ENCODE results near the gene ANKRD11.
"Not testable (repeated sequence)": the region's sequence is repeated elsewhere in the genome, so short reads cannot be mapped to it uniquely, and the experiment has no call there.

ANKRD11 gene

GRCh38 chr16:89450537-89450936 lies 39.8 kb downstream of the ANKRD11 start:
- DNase-seq (ENCODE audit: low read depth), result no peak

GRCh38 chr16:89449726-89450335 lies 40.5 kb downstream of the ANKRD11 start:
- no peak for DNase-seq (ENCODE audit: low read depth)

- DNase-seq (ENCODE audit: low read depth), result no peak
Observed at GRCh38 chr16:89448656-89449055, 41.7 kb downstream of the ANKRD11 start.

DNA sequence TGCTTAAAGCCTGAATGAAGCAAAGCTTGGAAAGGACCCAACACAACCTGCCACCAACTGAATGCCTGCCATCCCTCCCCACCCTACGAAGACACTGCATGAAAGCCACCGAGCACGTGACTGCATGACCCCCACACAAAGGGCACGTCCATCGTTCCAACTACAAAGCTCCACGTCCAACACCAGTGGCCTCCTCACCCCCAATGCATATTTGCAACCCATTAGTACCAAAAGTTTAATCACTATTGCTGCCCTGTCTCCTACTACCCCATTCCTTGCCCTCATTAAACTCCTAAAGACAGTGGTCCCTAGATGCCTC lies 43.4 kb downstream of the ANKRD11 start:
- no peak for DNase-seq (ENCODE audit: low read depth)

- no peak for DNase-seq (ENCODE audit: low read depth)
Observed at GRCh38 chr16:89446136-89446974, 44.0 kb downstream of the ANKRD11 start.

DNA sequence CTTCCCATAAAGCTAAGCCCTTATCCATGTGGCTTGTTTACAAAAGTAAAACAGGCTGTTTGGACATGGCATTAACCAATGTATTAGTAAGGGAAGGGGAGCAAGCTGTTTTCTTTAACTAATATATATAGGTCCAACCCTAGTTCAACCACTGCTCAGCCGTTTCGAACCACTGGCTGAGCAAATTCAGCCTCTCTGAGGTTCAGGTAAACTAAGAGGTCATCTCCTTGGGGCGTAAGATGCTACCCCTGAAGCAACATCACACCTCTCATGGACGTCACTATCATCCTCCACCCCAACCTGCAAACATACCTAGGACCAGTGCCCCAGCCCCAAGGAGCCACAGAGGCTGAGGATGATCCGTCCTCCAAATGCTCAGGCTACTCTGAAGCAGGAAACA lies 45.2 kb downstream of the ANKRD11 start:
- DNase-seq (ENCODE audit: low read depth), result no peak

DNA sequence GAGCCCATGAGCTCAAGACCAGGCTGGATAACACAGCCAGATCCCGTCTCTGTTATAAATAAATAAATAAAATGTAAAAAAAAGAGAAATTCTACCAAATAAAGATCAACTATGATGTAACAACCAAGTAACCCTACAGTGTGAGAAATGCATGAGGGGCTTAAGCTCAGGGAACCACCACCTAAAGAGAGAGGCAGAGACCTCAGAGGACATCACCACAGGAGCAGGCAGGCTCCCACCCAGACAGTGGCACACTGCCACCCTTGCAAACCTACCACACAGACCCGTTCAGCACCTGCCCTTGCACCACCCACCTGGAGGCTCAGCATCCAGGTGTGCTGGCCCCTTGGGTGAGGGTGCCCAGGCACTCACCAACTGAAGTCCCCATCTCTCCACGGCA lies 45.6 kb downstream of the ANKRD11 start:
- no peak for DNase-seq (ENCODE audit: low read depth)

- no peak for DNase-seq (ENCODE audit: low read depth)
Observed at GRCh38 chr16:89444151-89444723, 46.1 kb downstream of the ANKRD11 start.

DNA sequence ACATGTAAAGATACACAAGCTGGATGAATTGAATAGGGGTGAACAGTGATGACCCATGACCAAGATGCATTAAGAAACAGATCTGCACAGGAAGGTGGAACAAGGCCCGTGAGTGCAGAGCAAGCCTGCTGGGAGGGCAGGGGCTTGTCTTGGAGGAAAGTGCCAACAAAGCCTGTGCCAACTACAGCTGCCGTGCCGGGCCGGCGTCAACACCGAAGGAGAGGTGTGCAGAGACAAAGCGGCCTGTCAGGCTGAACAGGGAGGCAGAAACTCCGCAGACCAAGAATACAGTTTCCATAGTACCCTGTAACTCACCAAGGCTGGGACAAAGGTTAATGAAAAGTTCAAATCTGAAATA lies 46.7 kb downstream of the ANKRD11 start:
- DNase-seq (ENCODE audit: low read depth), result no peak

DNA sequence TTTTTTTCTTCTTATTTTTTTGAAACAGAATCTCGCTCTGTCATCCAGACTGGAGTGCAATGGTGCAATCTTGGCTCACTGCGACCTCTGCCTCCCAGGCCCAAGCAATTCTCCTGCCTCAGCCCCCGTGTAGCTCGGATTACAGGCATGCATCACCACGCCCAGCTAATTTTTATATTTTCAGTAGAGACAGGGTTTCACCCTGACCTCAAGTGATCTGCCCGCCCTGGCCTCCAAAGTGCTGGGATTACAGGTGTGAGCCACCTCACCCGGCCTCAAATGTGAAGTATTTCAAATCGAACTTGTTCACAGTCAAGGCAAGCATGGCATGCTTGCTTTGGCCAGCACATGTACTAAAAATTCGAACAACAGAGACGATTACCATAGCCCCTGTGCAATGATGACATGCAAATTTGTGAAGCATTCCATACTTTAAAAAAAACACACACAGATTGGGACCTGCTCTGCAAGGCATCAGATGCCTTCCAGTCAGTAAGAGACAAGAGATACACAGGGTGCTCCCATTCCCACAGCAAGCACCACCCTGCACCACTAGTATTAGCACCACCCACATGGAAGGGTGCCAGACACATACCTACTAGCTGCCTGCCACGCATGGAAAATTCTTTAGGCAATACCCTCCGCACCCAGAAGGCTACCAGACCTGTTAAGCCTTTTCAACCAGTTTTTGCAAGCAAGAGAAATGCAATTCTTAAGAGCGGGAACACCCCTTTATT lies 47.2 kb downstream of the ANKRD11 start:
- DNase-seq (ENCODE audit: low read depth), result no peak

DNA sequence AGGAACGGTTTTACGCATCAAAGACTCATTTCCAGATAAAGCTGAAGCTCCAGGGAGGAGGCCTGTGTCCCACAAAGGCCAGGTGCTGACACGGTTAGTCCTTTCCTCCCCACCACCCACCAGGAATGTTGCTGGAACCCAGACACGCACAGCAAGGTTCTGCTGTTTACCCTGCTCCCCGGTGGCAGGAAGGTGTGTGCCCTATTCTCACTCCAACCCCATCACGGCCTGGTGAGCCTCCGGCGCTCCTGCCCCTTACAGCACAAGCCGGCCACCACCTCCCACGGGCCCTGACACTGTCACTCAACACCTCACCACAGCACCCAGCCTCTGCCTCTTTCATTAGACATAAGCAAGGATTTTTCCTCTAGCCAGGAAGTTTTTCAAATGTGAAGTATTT lies 47.8 kb downstream of the ANKRD11 start:
- DNase-seq (ENCODE audit: low read depth), result no peak

GRCh38 chr16:89439659-89440058 lies 50.7 kb downstream of the ANKRD11 start:
- DNase-seq (ENCODE audit: low read depth), result no peak

DNA sequence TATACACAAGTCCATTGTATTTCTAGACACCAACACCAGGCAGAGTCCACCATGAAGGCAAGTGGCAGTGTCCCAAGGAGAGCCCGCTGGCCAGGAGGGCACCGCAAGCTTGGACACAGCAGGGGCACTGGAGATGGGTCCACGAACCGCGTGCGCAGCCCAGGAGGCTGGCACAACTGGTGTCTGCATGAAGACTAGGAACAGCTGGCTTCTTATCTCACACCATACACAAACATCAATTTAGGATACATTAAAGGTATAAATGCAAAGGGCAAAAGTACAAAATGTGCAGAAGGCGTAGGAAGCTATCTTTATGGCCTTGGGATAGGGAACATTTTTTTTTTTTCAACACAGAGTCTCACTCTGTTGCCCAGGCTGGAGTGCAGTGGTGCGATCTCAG lies 52.4 kb downstream of the ANKRD11 start:
- DNase-seq (ENCODE audit: low read depth), result no peak

DNA sequence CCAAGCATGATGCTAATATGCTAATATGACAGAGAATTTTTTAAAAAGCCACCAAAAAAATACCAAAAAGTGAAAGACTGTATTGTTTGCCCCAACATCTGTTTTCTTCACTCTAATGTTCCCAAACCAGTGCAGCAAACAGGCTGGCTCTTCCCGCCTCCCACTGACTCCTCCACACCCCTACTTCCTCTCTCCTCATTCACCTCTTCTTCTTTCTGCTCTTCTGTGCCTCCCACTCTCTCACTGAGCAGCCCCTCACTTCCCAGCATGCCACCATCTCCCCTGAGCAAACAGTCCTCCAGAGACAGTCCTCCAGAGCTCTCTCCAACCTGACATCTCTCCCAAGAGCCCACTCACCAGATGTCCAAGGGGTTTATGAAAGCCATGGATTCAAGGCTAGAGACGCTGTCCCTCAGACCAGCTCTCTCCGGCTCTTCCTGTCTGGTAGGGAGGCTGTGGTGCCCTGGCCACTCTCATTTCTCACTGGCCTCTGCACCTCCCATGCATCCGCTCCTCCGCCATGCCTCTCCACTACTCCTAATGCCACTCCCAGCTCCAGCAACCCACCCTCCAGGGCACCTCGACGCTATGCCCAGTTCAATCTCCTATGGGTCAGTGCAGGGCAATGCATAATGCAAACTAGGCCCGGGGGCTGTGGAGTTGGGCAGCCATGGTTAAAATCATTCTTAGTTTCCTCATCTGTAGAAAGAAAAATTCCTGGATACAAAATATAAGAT lies 52.9 kb downstream of the ANKRD11 start:
- DNase-seq (ENCODE audit: low read depth), result no peak

- DNase-seq (ENCODE audit: low read depth), result no peak
Observed at GRCh38 chr16:89436366-89436765, 54.0 kb downstream of the ANKRD11 start.

DNA sequence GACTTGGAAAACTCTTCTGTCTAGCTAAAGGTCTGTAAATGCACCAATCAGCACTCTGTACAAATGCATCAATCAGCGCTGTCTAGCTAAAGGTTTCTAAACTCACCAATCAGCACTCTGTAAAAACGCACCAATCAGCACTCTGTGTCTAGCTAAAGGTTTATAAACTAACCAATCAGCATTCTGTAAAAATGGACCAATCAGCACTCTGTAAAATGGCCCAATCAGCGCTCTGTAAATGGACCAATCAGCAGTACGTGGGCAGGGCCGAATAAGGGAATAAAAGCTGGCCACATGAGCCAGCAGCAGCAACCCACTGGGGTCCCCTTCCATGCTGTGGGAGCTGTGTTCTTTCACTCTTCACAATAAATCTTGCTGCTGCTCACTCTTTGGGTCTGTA lies 55.3 kb downstream of the ANKRD11 start:
- DNase-seq (ENCODE audit: low read depth), result not testable (repeated sequence)

DNA sequence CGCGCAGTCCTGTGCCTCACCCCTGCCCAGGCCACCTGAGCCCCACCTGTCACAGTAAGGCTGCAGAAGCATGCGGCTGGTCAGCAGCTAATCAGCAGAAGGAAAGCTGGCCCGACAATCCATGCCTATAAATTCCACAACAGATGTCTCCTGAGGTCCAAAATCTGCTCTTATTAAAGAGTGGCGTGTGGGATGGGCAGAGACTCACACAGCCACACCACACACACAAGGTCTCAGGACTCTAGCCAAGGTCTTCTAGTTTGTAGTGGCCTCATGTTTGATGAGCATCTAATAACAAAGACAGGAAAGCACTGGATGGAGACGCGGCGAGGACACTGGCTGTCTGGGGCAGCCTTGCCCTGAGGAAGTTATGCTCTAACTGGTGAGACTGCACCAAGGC lies 55.9 kb downstream of the ANKRD11 start:
- no peak for DNase-seq (ENCODE audit: low read depth)

- DNase-seq (ENCODE audit: low read depth), result not testable (repeated sequence)
Observed at GRCh38 chr16:89433363-89433984, 56.9 kb downstream of the ANKRD11 start.

GRCh38 chr16:89431630-89432029 lies 58.7 kb downstream of the ANKRD11 start:
- no peak for DNase-seq (ENCODE audit: low read depth)

DNA sequence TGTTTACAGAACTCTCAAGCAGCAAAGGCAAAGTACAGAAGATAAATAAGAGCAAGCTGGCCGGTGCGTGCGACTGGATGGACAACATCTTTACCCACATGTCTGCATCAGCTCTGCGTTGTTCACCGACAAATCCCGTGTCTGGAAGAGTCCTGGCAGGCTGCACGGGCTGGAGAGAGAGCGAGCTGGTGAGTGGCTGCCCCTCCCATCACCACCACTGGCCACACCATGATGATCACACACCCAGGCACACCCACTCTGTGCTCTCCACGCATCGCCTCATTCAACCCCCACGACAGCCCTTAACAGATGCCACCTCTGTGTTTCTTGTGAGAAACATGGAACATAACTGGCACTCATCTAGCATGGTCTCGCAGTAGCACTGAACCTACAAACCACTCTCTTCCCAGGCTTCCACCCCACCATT lies 59.2 kb downstream of the ANKRD11 start:
- DNase-seq (ENCODE audit: low read depth), result no peak

- DNase-seq (ENCODE audit: low read depth), result no peak
Observed at GRCh38 chr16:89430436-89431157, 59.8 kb downstream of the ANKRD11 start.

Measured in stimulated activated CD8-positive, alpha-beta memory T cell treated with anti-CD3 and anti-CD28 coated beads, Interleukin-12 subunit alpha, Interleukin-12 subunit beta, amount 100 ng/mL, for 1 hour (primary cell).